PC-3 (cell line): ENCODE measurements around the gene PTEN. TPM values are rescaled to one million over a fixed set of nuclear protein-coding genes. Genes with fewer than 3 reads are reported as not detected.
"Not testable (repeated sequence)": the region's sequence is repeated elsewhere in the genome, so short reads cannot be mapped to it uniquely, and the experiment has no call there.

Experiments
- ATAC-seq: fragments of 200-7000 bp; cut with Tn5 transposase; 2 replicates; pipeline ENCODE4 v1.9.1; 2020; ENCODE audit warnings: mild to moderate bottlenecking, moderate library complexity
- BruUV-seq: library from RNA; stranded (reverse); fragments of 400-500 nt; replicated peaks from 2 replicates; lab custom pipeline; 2021; lab: Mats Ljungman, UMichigan
- CTCF ChIA-PET: fragments of 300-600 bp; sonication (Branson Sonifier 250); formaldehyde crosslinking; loops from one replicate; lab custom pipeline; 2022; ENCODE audit warnings: antibody characterized with exemption; lab: Charles Lee
- POLR2A ChIA-PET: fragments of 300-600 bp; sonication (Branson Sonifier 250); formaldehyde crosslinking; loops from one replicate; lab custom pipeline; 2022; ENCODE audit warnings: antibody characterized with exemption; ENCODE audit not compliant: unreplicated experiment; lab: Charles Lee
- DNase-seq: peaks from one replicate; pipeline ENCODE4 v3.0.0-alpha.2; 2015
- H2AFZ ChIP-seq: fragments of 300-600 bp; sonication (generic); 2 replicates; pipeline ENCODE4 v1.6.0; 2016; ENCODE audit warnings: antibody characterized with exemption, low read length
- H3F3A ChIP-seq: fragments of 300-600 bp; sonication (generic); one replicate; pipeline ENCODE4 v1.6.0; 2017; ENCODE audit warnings: antibody characterized with exemption, low read length, control low read depth, mild to moderate bottlenecking; ENCODE audit not compliant: unreplicated experiment
- H3K27ac ChIP-seq: fragments of 300-600 bp; sonication (generic); 2 replicates; pipeline ENCODE4 v1.5.1; 2016; ENCODE audit warnings: mild to moderate bottlenecking, low read length
- H3K27me3 ChIP-seq: fragments of 300-600 bp; sonication (generic); 2 replicates; pipeline ENCODE4 v1.6.1; 2016; ENCODE audit warnings: low read length, mixed read lengths
- H3K36me3 ChIP-seq: fragments of 300-600 bp; sonication (generic); 2 replicates; pipeline ENCODE4 v1.6.1; 2016; ENCODE audit warnings: low read depth, mixed run types, low read length, mixed read lengths
- H3K4me1 ChIP-seq: fragments of 300-600 bp; sonication (generic); 2 replicates; pipeline ENCODE4 v1.5.1; 2016; ENCODE audit warnings: low read length; ENCODE audit not compliant: insufficient read depth
- H3K4me2 ChIP-seq: fragments of 300-600 bp; sonication (generic); 2 replicates; pipeline ENCODE4 v1.6.0; 2016; ENCODE audit warnings: low read length
- H3K4me3 ChIP-seq: fragments of 300-600 bp; sonication (generic); 2 replicates; pipeline ENCODE4 v1.5.1; 2016; ENCODE audit warnings: mild to moderate bottlenecking, low read length, mixed read lengths
- H3K79me2 ChIP-seq: fragments of 300-600 bp; sonication (generic); 2 replicates; pipeline ENCODE4 v1.6.1; 2017; ENCODE audit warnings: low read length, mixed read lengths
- H3K9ac ChIP-seq: fragments of 300-600 bp; sonication (generic); 2 replicates; pipeline ENCODE4 v1.6.0; 2016; ENCODE audit warnings: mild to moderate bottlenecking, low read length
- H3K9me2 ChIP-seq: fragments of 300-600 bp; sonication (generic); replicated peaks from 2 replicates; pipeline ENCODE4 v1.6.1; 2016; ENCODE audit warnings: mixed run types, low read length, mixed read lengths
- H3K9me3 ChIP-seq: fragments of 300-600 bp; sonication (generic); 2 replicates; pipeline ENCODE4 v1.6.1; 2016; ENCODE audit warnings: low read length, mixed read lengths
- H4K20me1 ChIP-seq: fragments of 300-600 bp; sonication (generic); 2 replicates; pipeline ENCODE4 v1.6.1; 2016; ENCODE audit warnings: low read length, mixed read lengths
- EZH2 ChIP-seq: fragments of 300-600 bp; sonication (generic); IDR thresholded peaks from one replicate; pipeline ENCODE4 v1.6.1; 2017; ENCODE audit warnings: antibody characterized with exemption, mild to moderate bottlenecking, low read length; ENCODE audit not compliant: unreplicated experiment
- EZH2phosphoT487 ChIP-seq: fragments of 300-600 bp; sonication (generic); IDR thresholded peaks from 2 replicates; pipeline ENCODE4 v1.6.1; 2018; ENCODE audit warnings: mild to moderate bottlenecking, antibody characterized with exemption, low read length, borderline replicate concordance
- intact Hi-C: fragments of 100-400 bp; cut with micrococcal nuclease; formaldehyde crosslinking; loops from 2 replicates; pipeline ENCODE4 v1.9.0; 2023
- total RNA-seq: library from RNA; depleted of rRNA; stranded (reverse); fragments of >200 nt; gene quantifications from 2 replicates; pipeline ENCODE4 v1.2.3, GENCODE V29; 2014
- TF ChIP-seq, protein P1 (sequence below): fragments of 300-600 bp; sonication (generic); conservative IDR thresholded peaks from 2 replicates; pipeline ENCODE4 v1.5.1; 2017; ENCODE audit warnings: antibody characterized with exemption, low read depth, mild to moderate bottlenecking, low read length

The PTEN gene
- total RNA-seq, 1 experiment from 2014 or later: 7.8 TPM

DNA sequence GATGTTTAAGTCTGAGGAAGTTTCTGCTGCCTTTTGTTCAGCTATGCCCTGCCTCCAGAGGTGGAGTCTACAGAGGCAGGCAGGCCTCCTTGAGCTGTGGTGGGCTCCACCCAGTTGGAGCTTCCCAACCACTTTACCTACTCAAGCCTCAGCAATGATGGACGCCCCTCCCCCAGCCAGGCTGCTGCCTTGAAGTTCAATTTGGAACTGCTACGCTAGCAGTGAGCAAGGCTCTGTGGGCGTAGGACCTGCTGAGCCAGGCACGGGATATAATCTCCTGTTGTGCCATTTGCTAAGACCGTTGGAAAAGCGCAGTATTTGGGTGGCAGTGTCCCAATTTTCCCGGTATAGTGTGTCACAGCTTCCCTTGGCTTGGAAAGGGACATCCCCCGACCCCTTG lies 40.0 kb downstream of the PTEN start:
- H3K4me2 ChIP-seq, H3K4me1 ChIP-seq, DNase-seq, intact Hi-C loops, H3K27ac ChIP-seq, ATAC-seq, CTCF ChIA-PET, H3K9ac ChIP-seq, POLR2A ChIA-PET, H3K9me2 ChIP-seq, H3K27me3 ChIP-seq, H3K9me3 ChIP-seq, H3K79me2 ChIP-seq, BruUV-seq, H4K20me1 ChIP-seq, H3K4me3 ChIP-seq, H2AFZ ChIP-seq, H3K36me3 ChIP-seq, H3F3A ChIP-seq: not testable (repeated sequence)

GRCh38 chr10:87913156-87913921 lies 49.9 kb downstream of the PTEN start:
- no peak overlapping the region for H3K4me3 ChIP-seq
- ATAC-seq (no peak), DNase-seq (no peak)
- no peaks in the 10 kb centered on the region for H4K20me1 ChIP-seq
- no peaks in the 10 kb centered on the region for H3K4me1 ChIP-seq
- no peaks in the 10 kb centered on the region for H3K9me3 ChIP-seq
- H3K9ac ChIP-seq: no peak overlapping the region
- no peaks in the 10 kb centered on the region for H3K36me3 ChIP-seq
- H3K79me2 ChIP-seq: no peaks in the 10 kb centered on the region
- H2AFZ ChIP-seq: no peak overlapping the region
- H3K9me2 ChIP-seq: no peaks in the 10 kb centered on the region
- TF ChIP-seq, protein P1, sequence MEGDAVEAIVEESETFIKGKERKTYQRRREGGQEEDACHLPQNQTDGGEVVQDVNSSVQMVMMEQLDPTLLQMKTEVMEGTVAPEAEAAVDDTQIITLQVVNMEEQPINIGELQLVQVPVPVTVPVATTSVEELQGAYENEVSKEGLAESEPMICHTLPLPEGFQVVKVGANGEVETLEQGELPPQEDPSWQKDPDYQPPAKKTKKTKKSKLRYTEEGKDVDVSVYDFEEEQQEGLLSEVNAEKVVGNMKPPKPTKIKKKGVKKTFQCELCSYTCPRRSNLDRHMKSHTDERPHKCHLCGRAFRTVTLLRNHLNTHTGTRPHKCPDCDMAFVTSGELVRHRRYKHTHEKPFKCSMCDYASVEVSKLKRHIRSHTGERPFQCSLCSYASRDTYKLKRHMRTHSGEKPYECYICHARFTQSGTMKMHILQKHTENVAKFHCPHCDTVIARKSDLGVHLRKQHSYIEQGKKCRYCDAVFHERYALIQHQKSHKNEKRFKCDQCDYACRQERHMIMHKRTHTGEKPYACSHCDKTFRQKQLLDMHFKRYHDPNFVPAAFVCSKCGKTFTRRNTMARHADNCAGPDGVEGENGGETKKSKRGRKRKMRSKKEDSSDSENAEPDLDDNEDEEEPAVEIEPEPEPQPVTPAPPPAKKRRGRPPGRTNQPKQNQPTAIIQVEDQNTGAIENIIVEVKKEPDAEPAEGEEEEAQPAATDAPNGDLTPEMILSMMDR: no peak
- TF ChIP-seq EZH2phosphoT487 (no peak), EZH2 (no peak)
- no peaks in the 10 kb centered on the region for H3K27me3 ChIP-seq
- no peak overlapping the region for H3K27ac ChIP-seq
- ChIA-PET POLR2A (no interaction called here), CTCF (no interaction called here)
- intact Hi-C loops: no loop called here
- H3K4me2 ChIP-seq: no peak overlapping the region
- no peaks in the 10 kb centered on the region for H3F3A ChIP-seq
- no TSS peak for BruUV-seq

- intact Hi-C loops: no loop called here
- POLR2A ChIA-PET: no interaction called here
- H3K4me3 ChIP-seq: no peak overlapping the region
- DNase-seq (no peak), ATAC-seq (no peak)
- no peak overlapping the region for H3K4me2 ChIP-seq
- CTCF ChIA-PET: no interaction called here
- no peaks in the 10 kb centered on the region for H3K79me2 ChIP-seq
- no peaks in the 10 kb centered on the region for H3F3A ChIP-seq
- H4K20me1 ChIP-seq: no peaks in the 10 kb centered on the region
- TF ChIP-seq, protein P1: no peak
- no peak for TF ChIP-seq EZH2
- no peak for TF ChIP-seq EZH2phosphoT487
- no peak overlapping the region for H3K27ac ChIP-seq
- no peaks in the 10 kb centered on the region for H3K9me3 ChIP-seq
- H3K9ac ChIP-seq: no peak overlapping the region
- no peaks in the 10 kb centered on the region for H3K4me1 ChIP-seq
- BruUV-seq: no TSS peak
- no peak overlapping the region for H2AFZ ChIP-seq
- no peaks in the 10 kb centered on the region for H3K9me2 ChIP-seq
- no peaks in the 10 kb centered on the region for H3K36me3 ChIP-seq
- no peaks in the 10 kb centered on the region for H3K27me3 ChIP-seq
Observed at GRCh38 chr10:87915406-87915805, 52.0 kb downstream of the PTEN start.
